Cardiac muscle cell (in vitro differentiated cells and primary cell): ENCODE results near the gene SIGLEC12. TPM values are rescaled to one million over a fixed set of nuclear protein-coding genes. Genes with fewer than 3 reads are reported as not detected.
"Not testable (repeated sequence)": the region's sequence is repeated elsewhere in the genome, so short reads cannot be mapped to it uniquely, and the experiment has no call there.

Experiments
- DNase-seq, 2 donors: peaks; one replicate each; pipeline versions ENCODE4 v3.0.0 to v3.0.0-alpha.2; 2010 to 2017; ENCODE audit warnings: low read depth in 1 of 2, low spot score in 1 of 2
- H3K27ac ChIP-seq: fragments of 200-600 bp; sonication (generic); 2 replicates; pipeline ENCODE4 v1.5.1; 2016
- H3K27me3 ChIP-seq: fragments of 200-600 bp; sonication (generic); 2 replicates; pipeline ENCODE4 v1.6.0; 2016; ENCODE audit warnings: control low read depth
- H3K36me3 ChIP-seq: fragments of 200-600 bp; sonication (generic); 2 replicates; pipeline ENCODE4 v1.5.1; 2016; ENCODE audit warnings: control low read depth
- H3K4me1 ChIP-seq: fragments of 200-600 bp; sonication (generic); 2 replicates; pipeline ENCODE4 v1.8.1; 2017; ENCODE audit warnings: low read depth, mild to moderate bottlenecking, mixed run types
- H3K4me3 ChIP-seq: fragments of 200-600 bp; sonication (generic); 2 replicates; pipeline ENCODE4 v1.5.1; 2016; ENCODE audit warnings: mild to moderate bottlenecking
- H3K9me3 ChIP-seq: fragments of 200-600 bp; sonication (generic); 2 replicates; pipeline ENCODE4 v1.5.1; 2017; ENCODE audit warnings: low read depth, mild to moderate bottlenecking, control low read depth
- polyA plus RNA-seq: library from polyadenylated mRNA; unstranded; fragments of >200 nt; fragmentation: Nextera tagmentation; extraction: Ambion mirVana; gene quantifications from 2 replicates; pipeline ENCODE4 v1.2.1, GENCODE V29; 2016
- total RNA-seq: library from RNA; depleted of rRNA; stranded (reverse); fragments of >200 nt; gene quantifications from 2 replicates; pipeline ENCODE4 v1.2.3, GENCODE V29; 2016
- TF ChIP-seq, protein P1 (sequence below): IDR thresholded peaks from 2 replicates; pipeline ENCODE4 v1.5.1; 2012; ENCODE audit warnings: low read depth, mild to moderate bottlenecking, low read length

Gene SIGLEC12
- total and polyA plus RNA-seq, 2 experiments from 2014 or later = not detected

DNA sequence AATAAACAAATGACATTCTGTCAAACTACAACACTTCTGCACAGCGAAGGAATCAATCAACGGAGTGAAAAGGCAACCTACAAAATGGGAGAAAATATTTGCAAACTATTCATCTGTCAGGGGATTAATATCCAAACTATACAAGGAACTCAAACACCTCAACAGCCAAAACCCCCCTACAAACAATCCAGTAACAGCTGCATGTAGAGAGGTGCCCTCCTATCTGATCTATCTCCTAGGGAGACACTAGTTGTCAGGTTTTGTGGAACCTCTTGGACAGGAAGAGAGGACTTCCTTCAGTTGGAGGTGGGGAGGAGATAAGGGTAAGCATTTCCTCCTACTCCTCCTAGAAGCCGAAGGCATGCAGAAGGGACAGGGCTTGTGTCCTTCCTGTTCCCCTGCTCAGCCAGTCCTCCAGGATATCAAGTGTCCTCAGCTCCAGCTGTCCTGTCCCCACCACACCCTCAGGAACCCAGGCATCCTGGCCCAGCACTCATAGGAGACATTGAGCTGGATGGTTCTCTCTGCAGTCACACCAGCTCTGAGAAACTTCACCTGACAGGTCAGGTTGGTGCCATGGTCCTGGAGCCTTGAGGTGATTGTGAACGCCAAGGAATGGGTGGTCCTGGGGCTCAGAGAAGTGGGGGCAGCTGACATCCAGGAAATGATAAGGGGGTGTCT lies 33.6 kb downstream of the SIGLEC12 start:
- H3K36me3 ChIP-seq = no peaks in the 10 kb centered on the region
- H3K4me1 ChIP-seq = no peaks in the 10 kb centered on the region
- H3K4me3 ChIP-seq = no peak overlapping the region
- DNase-seq = no peak
- no peaks in the 10 kb centered on the region for H3K27me3 ChIP-seq
- H3K27ac ChIP-seq = no peak overlapping the region
- no peaks in the 10 kb centered on the region for H3K9me3 ChIP-seq
- TF ChIP-seq, protein P1, sequence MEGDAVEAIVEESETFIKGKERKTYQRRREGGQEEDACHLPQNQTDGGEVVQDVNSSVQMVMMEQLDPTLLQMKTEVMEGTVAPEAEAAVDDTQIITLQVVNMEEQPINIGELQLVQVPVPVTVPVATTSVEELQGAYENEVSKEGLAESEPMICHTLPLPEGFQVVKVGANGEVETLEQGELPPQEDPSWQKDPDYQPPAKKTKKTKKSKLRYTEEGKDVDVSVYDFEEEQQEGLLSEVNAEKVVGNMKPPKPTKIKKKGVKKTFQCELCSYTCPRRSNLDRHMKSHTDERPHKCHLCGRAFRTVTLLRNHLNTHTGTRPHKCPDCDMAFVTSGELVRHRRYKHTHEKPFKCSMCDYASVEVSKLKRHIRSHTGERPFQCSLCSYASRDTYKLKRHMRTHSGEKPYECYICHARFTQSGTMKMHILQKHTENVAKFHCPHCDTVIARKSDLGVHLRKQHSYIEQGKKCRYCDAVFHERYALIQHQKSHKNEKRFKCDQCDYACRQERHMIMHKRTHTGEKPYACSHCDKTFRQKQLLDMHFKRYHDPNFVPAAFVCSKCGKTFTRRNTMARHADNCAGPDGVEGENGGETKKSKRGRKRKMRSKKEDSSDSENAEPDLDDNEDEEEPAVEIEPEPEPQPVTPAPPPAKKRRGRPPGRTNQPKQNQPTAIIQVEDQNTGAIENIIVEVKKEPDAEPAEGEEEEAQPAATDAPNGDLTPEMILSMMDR = no peak

DNA sequence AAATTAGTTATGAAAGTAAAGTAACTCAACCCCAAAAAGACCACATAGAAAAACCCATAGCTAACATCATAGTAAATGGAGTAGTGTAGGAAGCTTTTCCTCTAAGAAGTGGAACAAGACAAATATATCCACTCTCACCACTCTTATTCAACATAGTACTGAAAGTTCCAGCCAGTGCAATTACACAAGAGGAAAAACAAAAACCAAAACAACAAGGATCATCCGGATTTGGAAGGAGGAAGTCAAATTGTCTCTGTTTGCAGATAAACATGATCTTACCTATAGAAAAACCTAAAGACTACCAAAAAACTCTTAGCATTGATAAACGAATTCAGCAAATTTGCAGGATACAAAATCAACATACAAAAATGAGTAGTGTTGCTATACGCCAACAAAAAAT lies 34.9 kb downstream of the SIGLEC12 start:
- Histone ChIP-seq H3K27ac (no peak overlapping the region), H3K4me3 (no peak overlapping the region), H3K36me3 (no peaks in the 10 kb centered on the region), H3K4me1 (no peaks in the 10 kb centered on the region), H3K27me3 (no peaks in the 10 kb centered on the region), H3K9me3 (no peaks in the 10 kb centered on the region)
- no peak for DNase-seq
- TF ChIP-seq, protein P1 = no peak

DNA sequence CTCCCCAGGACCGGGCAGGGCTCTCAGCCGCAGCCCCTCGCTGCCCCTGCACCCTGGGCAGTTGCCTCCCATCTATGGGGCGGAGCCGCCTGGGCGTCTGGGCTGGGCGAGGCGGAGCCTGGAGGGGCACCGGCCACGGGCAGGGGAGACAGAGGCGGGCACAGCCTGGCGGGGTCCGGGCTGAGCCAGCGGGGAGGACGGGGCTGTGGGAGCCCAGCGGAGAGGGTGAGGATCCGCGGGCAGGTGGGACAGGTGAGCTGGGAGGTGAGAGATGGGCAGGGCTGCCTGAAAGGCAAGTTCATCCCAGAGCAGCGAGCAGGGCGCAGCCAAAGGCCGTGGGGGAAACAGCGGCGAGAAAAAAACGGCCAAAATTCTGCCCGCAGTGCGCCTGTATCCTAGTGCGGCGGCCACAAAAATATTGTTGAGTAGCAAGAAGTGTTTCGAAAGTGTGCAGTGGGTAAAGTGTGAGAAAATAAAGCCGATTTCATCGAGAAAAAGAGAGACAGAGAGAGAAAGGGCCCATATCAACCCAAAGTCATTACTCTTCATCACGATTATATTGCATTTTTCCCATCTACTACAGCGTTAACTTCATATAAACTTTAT lies 37.5 kb downstream of the SIGLEC12 start:
- H3K27ac ChIP-seq, H3K4me3 ChIP-seq, H3K4me1 ChIP-seq, H3K27me3 ChIP-seq, H3K36me3 ChIP-seq, H3K9me3 ChIP-seq, DNase-seq: not testable (repeated sequence)

DNA sequence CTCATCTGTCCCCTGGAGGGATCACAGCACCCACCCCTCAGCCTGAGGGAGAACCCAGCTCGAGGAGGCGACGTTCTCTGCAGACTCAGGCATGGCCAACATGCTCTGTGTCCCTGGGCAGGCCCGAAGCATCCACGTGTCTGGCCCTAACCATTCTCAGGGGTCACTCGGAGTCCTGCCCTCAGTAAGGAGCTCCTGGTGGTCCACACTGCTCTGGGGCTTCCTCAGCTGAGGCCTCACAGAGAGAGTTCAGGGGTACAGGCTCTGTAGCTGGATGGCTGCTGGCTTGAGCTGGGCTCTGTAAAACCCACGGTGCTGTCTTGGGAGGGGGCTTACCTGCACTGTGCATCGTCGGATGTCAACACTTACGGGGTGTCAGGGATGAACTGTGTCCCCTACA lies 38.9 kb downstream of the SIGLEC12 start:
- DNase-seq = no peak
- TF ChIP-seq, protein P1 = no peak
- Histone ChIP-seq H3K36me3 (no peaks in the 10 kb centered on the region), H3K4me1 (no peaks in the 10 kb centered on the region), H3K9me3 (no peaks in the 10 kb centered on the region), H3K4me3 (no peak overlapping the region), H3K27me3 (no peaks in the 10 kb centered on the region), H3K27ac (no peak overlapping the region)

DNA sequence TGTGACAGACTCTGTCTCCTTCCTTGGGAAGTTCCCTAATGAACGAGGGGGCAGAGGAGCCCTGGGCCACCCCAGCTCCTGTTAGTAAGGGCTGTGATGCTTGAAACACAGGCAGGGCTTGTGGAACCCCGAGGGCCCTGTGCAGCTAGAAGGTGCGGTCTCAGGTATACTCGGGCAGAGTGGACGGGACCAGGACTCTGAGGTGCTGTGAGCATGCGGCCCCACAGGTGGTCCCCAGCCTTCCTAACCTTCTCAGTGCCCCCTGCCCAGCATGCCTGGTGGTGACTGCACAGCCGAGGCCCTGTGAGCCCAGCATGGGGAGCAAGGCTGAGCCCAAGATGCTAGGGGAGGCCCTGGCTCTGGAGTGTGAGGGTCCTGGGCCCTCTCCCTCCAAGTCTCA lies 39.3 kb downstream of the SIGLEC12 start:
- TF ChIP-seq, protein P1 = no peak
- no peak overlapping the region for H3K27ac ChIP-seq
- no peaks in the 10 kb centered on the region for H3K9me3 ChIP-seq
- H3K36me3 ChIP-seq = no peaks in the 10 kb centered on the region
- DNase-seq = no peak
- H3K4me3 ChIP-seq = no peak overlapping the region
- no peaks in the 10 kb centered on the region for H3K27me3 ChIP-seq
- no peaks in the 10 kb centered on the region for H3K4me1 ChIP-seq

DNA sequence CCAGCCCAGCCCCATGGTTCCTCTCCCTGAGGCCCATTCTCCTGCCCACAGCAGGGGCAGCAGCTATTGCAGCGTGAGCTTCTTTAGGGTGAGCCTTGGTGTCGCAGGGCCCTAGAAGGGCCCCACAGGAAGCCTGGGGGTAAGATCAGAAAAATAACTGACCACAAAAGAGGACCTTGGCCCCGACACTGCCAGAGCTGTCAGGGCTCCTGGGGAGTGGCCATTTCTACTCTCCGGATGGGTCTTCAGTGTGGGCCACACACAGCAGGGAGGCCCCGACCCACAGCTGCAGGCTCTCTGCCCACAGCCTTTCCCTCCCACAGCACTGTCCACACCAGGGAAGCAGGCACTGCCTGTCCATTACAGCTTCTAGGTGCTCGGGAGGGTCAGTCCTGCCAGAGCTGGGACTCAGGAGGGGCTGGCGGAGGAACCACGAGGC lies 39.9 kb downstream of the SIGLEC12 start:
- Histone ChIP-seq H3K36me3 (no peaks in the 10 kb centered on the region), H3K4me1 (no peaks in the 10 kb centered on the region), H3K4me3 (no peak overlapping the region), H3K9me3 (no peaks in the 10 kb centered on the region), H3K27ac (no peak overlapping the region), H3K27me3 (no peaks in the 10 kb centered on the region)
- TF ChIP-seq, protein P1 = no peak
- no peak for DNase-seq
